NT2/D1 (cell line): Measurements from ENCODE around the gene BMF.

Experiments
- SUZ12 ChIP-seq: IDR thresholded peaks from 2 replicates; pipeline ENCODE4 v1.6.1; 2011; ENCODE audit not compliant: insufficient read length, insufficient read depth; ENCODE audit errors: extremely low read depth
- YY1 ChIP-seq: IDR thresholded peaks from 2 replicates; pipeline ENCODE4 v1.6.1; 2011; ENCODE audit not compliant: insufficient read length, insufficient read depth
- ZNF274 ChIP-seq: IDR thresholded peaks from 2 replicates; pipeline ENCODE4 v1.6.1; 2011; ENCODE audit warnings: mild to moderate bottlenecking, low read depth, low read length

DNA sequence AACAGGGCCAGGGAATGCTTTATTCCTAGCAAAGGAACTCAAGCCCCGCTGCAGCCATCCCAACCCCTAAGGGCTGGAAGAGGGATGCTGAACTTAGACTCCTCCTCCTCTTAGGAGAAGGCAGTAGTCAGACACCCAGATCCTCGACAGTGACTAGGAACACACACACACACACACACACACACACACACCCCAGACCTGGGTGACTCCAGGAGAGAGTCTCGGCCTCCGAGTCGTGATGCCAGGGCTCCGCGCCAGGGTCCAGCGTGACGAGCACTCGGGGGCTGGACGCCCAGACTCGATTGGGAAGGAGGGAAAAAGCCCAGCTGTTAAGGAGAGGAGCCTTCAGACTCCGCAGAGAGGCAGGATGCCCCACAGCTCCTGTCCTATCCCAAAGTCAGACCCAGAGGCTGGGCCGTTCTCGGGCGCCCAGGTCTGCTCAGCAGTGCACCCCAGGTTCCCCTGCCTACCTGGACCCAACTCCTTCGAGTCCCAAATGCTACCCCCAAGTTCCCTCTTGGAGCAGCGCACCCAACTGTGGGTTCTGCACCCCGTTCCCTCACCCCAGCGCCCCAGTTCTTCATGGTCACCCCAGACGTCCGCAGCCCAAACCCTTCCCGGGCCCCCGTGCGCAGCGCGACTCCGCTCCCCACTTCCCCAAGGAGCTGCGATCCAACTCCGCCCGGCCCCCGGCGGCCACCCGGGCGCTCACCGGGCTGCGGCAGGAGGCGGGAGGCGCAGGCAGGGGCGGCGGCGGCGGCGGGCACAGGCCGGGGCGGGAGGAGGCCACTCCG lies 421 bp downstream of the BMF start:
- TF ChIP-seq YY1 (no peak), ZNF274 (no peak), SUZ12 (no peak)
